Measurements from ENCODE around the gene MS4A3. TPM values are rescaled to one million over a fixed set of nuclear protein-coding genes. Genes with fewer than 3 reads are reported as not detected.

Gene MS4A3
- total and polyA plus RNA-seq, 10 of the 15 experiments (the other 5 are each of a cell fraction or from before 2014, with no cell fraction given) = 0.13 TPM; not detected in 9

GRCh38 chr11:60111793-60112192, 55.3 kb downstream of the MS4A3 start (continued):
- TF ChIP-seq FOXM1 (IDR thresholded peaks at IDR 0.05; ENCODE audit: low read depth, low read length) (no peak), NR2C1 (IDR thresholded peaks at IDR 0.05) (no peak)

- intact Hi-C loops (cut with micrococcal nuclease; ENCODE audit: unreplicated experiment) = no loop called here
- Histone ChIP-seq H3K27me3 (replicated peaks in 1 of 2; ENCODE audit: control insufficient read depth in 2 of 2, insufficient read depth in 2 of 2, low read length in 1 of 2) (no peaks in the 10 kb centered on the region), H3K9me3 (replicated peaks; ENCODE audit: control insufficient read depth, insufficient read depth, low read length) (no peaks in the 10 kb centered on the region), H3K79me2 (ENCODE audit: control insufficient read depth, insufficient read depth, low read length) (no peaks in the 10 kb centered on the region), H2AFZ (ENCODE audit: control insufficient read depth, low read depth, low read length) (no peak overlapping the region), H3K9ac (ENCODE audit: control insufficient read depth, insufficient read depth, low read length) (no peak overlapping the region), H3K36me3 (ENCODE audit: control insufficient read depth in 2 of 2, insufficient read depth in 2 of 2, low read length in 1 of 2) (no peaks in the 10 kb centered on the region), H3K27ac (ENCODE audit: control insufficient read depth, insufficient read depth) (no peak overlapping the region), H3K4me3 (no peak overlapping the region), H4K20me1 (ENCODE audit: control insufficient read depth, insufficient read depth) (no peaks in the 10 kb centered on the region), H3K4me2 (ENCODE audit: control insufficient read depth, insufficient read depth) (no peak overlapping the region), H3K4me1 (ENCODE audit: control insufficient read depth, insufficient read depth, low read length) (no peaks in the 10 kb centered on the region)
- TF ChIP-seq ZNF217 (IDR thresholded peaks at IDR 0.05) (no peak), ELK1 (IDR thresholded peaks at IDR 0.05; ENCODE audit: low read depth, low read length) (no peak), NFYB (IDR thresholded peaks at IDR 0.05; ENCODE audit: insufficient read depth, low read depth, low read length) (no peak), SREBF1 (IDR thresholded peaks at IDR 0.05; ENCODE audit: low read length) (no peak), REST (IDR thresholded peaks at IDR 0.05; ENCODE audit: low read depth, low read length) (no peak), EED (IDR thresholded peaks at IDR 0.05; ENCODE audit: low read depth) (no peak)
- ATAC-seq = no peak
- no peak for FAIRE-seq
- BruUV-seq (replicated peaks) = no TSS peak
- SMC1A ChIA-PET (ENCODE audit: uncharacterized antibody, unreplicated experiment) = interaction anchor here (1.3 to 3.3 kb wide), 2 partner anchors 134 to 148 kb away, joined by 3 to 35 read pairs; no protein-coding TSS in a partner anchor
- no peak for DNase-seq (ENCODE audit: low read depth, low spot score)
- RAD21 ChIA-PET (ENCODE audit: unreplicated experiment) = interaction anchor here (0.7 to 1.9 kb wide), 3 partner anchors 134 to 246 kb away, joined by 3 to 13 read pairs (median 4); no protein-coding TSS in a partner anchor
- POLR2A ChIA-PET = no interaction called here
- in situ Hi-C loops (cut with MboI) = no loop called here
- CTCF ChIA-PET = interaction anchor here (0.8 to 1.9 kb wide), 3 partner anchors 135 to 223 kb away, joined by 3 to 35 read pairs (median 4); no protein-coding TSS in a partner anchor
These were observed 60.7 kb downstream of the MS4A3 start for GRCh38 chr11:60116996-60117790.

All from GM12878 (cell line).